Neutrophil (primary cell): ENCODE measurements around the gene IPCEF1.

Experiments
- H3K27ac ChIP-seq: fragments of 200-600 bp; sonication (generic); 2 replicates; pipeline ENCODE4 v1.5.1; 2016; ENCODE audit warnings: mild to moderate bottlenecking, moderate library complexity
- H3K27me3 ChIP-seq: fragments of 200-600 bp; sonication (generic); 2 replicates; pipeline ENCODE4 v1.6.0; 2016; ENCODE audit warnings: mild to moderate bottlenecking
- H3K36me3 ChIP-seq: fragments of 200-600 bp; sonication (generic); 2 replicates; pipeline ENCODE4 v1.5.1; 2017
- H3K4me1 ChIP-seq, 2 experiments: fragments of 200-600 bp in 1 of 2; sonication (generic) in 1 of 2; 1 replicate in 1 of 2; 2 replicates in 1 of 2; pipeline versions ENCODE4 v1.5.1 to v1.6.1; 2013 to 2016; ENCODE audit warnings: low read depth in 1 of 2, low read length in 1 of 2, mild to moderate bottlenecking in 1 of 2, moderate library complexity in 1 of 2; ENCODE audit not compliant: control insufficient read depth in 1 of 2, insufficient read depth in 1 of 2
- H3K4me3 ChIP-seq, 2 experiments: fragments of 200-600 bp in 1 of 2; sonication (generic) in 1 of 2; 1 replicate in 1 of 2; 2 replicates in 1 of 2; pipeline ENCODE4 v1.5.1; 2013 to 2016; ENCODE audit warnings: low read depth in 1 of 2, low read length in 1 of 2, mild to moderate bottlenecking in 1 of 2, moderate library complexity in 1 of 2
- H3K9me3 ChIP-seq: fragments of 200-600 bp; sonication (generic); 2 replicates; pipeline ENCODE4 v1.5.1; 2016
- CTCF ChIP-seq: fragments of 200-600 bp; sonication (generic); IDR thresholded peaks from 2 replicates; pipeline ENCODE4 v1.5.1; 2016; ENCODE audit warnings: antibody characterized with exemption

Gene IPCEF1

GRCh38 chr6:154373971-154374370 lies 17.4 kb upstream of the IPCEF1 start:
- no peaks in the 10 kb centered on the region for H3K36me3 ChIP-seq
- TF ChIP-seq CTCF = no peak
- peaks cover 26 to 30% of the 10 kb centered on the region in 2 experiments for H3K4me1 ChIP-seq
- no peaks in the 10 kb centered on the region for H3K9me3 ChIP-seq
- no peaks in the 10 kb centered on the region for H3K27me3 ChIP-seq
- H3K27ac ChIP-seq = no peak overlapping the region
- no peak overlapping the region for H3K4me3 ChIP-seq

GRCh38 chr6:154371281-154371680 lies 14.7 kb upstream of the IPCEF1 start:
- no peak for TF ChIP-seq CTCF
- peak overlapping the region; percentile 55 for H3K27ac ChIP-seq
- H3K4me3 ChIP-seq = peak overlapping the region in 1 of 2 experiments; percentile 6

GRCh38 chr6:154370545-154370944 lies 13.9 kb upstream of the IPCEF1 start:
- peak overlapping the region; percentile 55 for H3K27ac ChIP-seq
- TF ChIP-seq CTCF = peak; percentile 50
- peaks cover 48 to 53% of the 10 kb centered on the region in 2 experiments for H3K4me1 ChIP-seq
- no peaks in the 10 kb centered on the region for H3K9me3 ChIP-seq
- no peak overlapping the region for H3K4me3 ChIP-seq
- H3K27me3 ChIP-seq = no peaks in the 10 kb centered on the region
- no peaks in the 10 kb centered on the region for H3K36me3 ChIP-seq

More at GRCh38 chr6:154371281-154371680, 14.7 kb upstream of the IPCEF1 start:
- Histone ChIP-seq H3K9me3 (no peaks in the 10 kb centered on the region), H3K4me1 (peaks cover 48 to 53% of the 10 kb centered on the region in 2 experiments), H3K36me3 (no peaks in the 10 kb centered on the region), H3K27me3 (no peaks in the 10 kb centered on the region)

GRCh38 chr6:154367839-154368695 lies 11.5 kb upstream of the IPCEF1 start:
- Histone ChIP-seq H3K27me3 (no peaks in the 10 kb centered on the region), H3K4me3 (peak overlapping the region; percentile 5 to 33), H3K27ac (peak overlapping the region; percentile 77), H3K9me3 (no peaks in the 10 kb centered on the region), H3K4me1 (peaks cover 48 to 53% of the 10 kb centered on the region in 2 experiments), H3K36me3 (no peaks in the 10 kb centered on the region)
- TF ChIP-seq CTCF = no peak

GRCh38 chr6:154367336-154367735 lies 10.7 kb upstream of the IPCEF1 start:
- no peaks in the 10 kb centered on the region for H3K36me3 ChIP-seq
- H3K9me3 ChIP-seq = no peaks in the 10 kb centered on the region
- H3K4me1 ChIP-seq = peaks cover 48 to 53% of the 10 kb centered on the region in 2 experiments
- peak overlapping the region in 1 of 2 experiments; percentile 33 for H3K4me3 ChIP-seq
- TF ChIP-seq CTCF = no peak
- peak overlapping the region; percentile 77 for H3K27ac ChIP-seq
- no peaks in the 10 kb centered on the region for H3K27me3 ChIP-seq
